B cell (primary cell): ENCODE measurements around the gene CERK.

Source experiments
- EZH2 ChIP-seq: IDR thresholded peaks from 2 replicates; pipeline ENCODE4 v1.6.1; 2012; ENCODE audit warnings: borderline replicate concordance, low read depth, mild to moderate bottlenecking, moderate library complexity, low read length; ENCODE audit not compliant: insufficient read depth, poor library complexity, severe bottlenecking
- TF ChIP-seq, protein P1 (sequence below): fragments of 200-600 bp; IDR thresholded peaks from one replicate; pipeline ENCODE4 v1.8.0; 2022; ENCODE audit warnings: antibody characterized with exemption, mild to moderate bottlenecking

DNA sequence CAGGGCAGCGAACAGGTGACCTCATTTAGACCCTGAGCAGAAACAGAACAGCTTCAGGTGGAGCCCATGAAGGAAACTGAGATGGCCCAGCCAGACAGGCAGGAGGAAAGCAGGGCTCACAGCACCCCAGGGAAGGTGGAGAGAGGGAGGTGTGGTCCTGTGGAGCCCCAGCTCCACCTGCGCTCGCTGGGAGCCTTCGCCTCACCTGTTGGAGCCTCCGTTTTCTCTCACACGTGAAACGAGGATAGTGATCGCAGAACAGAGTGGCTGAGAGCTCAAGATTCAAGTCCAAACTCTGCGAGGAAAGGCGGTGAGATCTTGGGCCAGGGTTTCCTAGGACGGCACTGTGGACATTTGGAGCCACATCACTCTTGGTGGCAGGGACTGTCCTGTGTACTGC lies 8.6 kb upstream of the CERK start:
- TF ChIP-seq, protein P1, sequence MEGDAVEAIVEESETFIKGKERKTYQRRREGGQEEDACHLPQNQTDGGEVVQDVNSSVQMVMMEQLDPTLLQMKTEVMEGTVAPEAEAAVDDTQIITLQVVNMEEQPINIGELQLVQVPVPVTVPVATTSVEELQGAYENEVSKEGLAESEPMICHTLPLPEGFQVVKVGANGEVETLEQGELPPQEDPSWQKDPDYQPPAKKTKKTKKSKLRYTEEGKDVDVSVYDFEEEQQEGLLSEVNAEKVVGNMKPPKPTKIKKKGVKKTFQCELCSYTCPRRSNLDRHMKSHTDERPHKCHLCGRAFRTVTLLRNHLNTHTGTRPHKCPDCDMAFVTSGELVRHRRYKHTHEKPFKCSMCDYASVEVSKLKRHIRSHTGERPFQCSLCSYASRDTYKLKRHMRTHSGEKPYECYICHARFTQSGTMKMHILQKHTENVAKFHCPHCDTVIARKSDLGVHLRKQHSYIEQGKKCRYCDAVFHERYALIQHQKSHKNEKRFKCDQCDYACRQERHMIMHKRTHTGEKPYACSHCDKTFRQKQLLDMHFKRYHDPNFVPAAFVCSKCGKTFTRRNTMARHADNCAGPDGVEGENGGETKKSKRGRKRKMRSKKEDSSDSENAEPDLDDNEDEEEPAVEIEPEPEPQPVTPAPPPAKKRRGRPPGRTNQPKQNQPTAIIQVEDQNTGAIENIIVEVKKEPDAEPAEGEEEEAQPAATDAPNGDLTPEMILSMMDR = no peak
- TF ChIP-seq EZH2 = no peak
